H9 (cell line): ENCODE results near the gene KRT9. TPM values are rescaled to one million over a fixed set of nuclear protein-coding genes. Genes with fewer than 3 reads are reported as not detected.

Experiments used
- DNase-seq: peaks from one replicate; pipeline ENCODE4 v3.0.0-alpha.2; 2017
- H2AFZ ChIP-seq: one replicate; pipeline ENCODE4 v1.6.1; 2013; ENCODE audit warnings: mild to moderate bottlenecking, low read length, control low read depth, moderate library complexity
- H2AK5ac ChIP-seq: 2 replicates; pipeline ENCODE4 v1.6.1; 2013; ENCODE audit warnings: low read length, control low read depth, mixed read lengths; ENCODE audit not compliant: insufficient read length
- H2BK120ac ChIP-seq: one replicate; pipeline ENCODE4 v1.6.1; 2013; ENCODE audit warnings: low read depth, mild to moderate bottlenecking, low read length, control low read depth, inconsistent platforms; ENCODE audit not compliant: poor library complexity, severe bottlenecking
- H2BK12ac ChIP-seq: 2 replicates; pipeline ENCODE4 v1.6.1; 2013; ENCODE audit warnings: low read length, control low read depth, mixed read lengths, low read depth; ENCODE audit not compliant: insufficient read length
- H2BK15ac ChIP-seq: 2 replicates; pipeline ENCODE4 v1.6.1; 2013; ENCODE audit warnings: low read depth, low read length, control low read depth
- H2BK20ac ChIP-seq: one replicate; pipeline ENCODE4 v1.6.1; 2013; ENCODE audit warnings: low read depth, mild to moderate bottlenecking, low read length, control low read depth, inconsistent platforms; ENCODE audit not compliant: poor library complexity, severe bottlenecking
- H2BK5ac ChIP-seq: 2 replicates; pipeline ENCODE4 v1.6.1; 2013; ENCODE audit warnings: low read length, control low read depth, mixed read lengths; ENCODE audit not compliant: insufficient read length
- H3K14ac ChIP-seq: 2 replicates; pipeline ENCODE4 v1.6.1; 2013; ENCODE audit warnings: low read length, control low read depth; ENCODE audit not compliant: insufficient read depth
- H3K18ac ChIP-seq: 2 replicates; pipeline ENCODE4 v1.6.1; 2013; ENCODE audit warnings: low read depth, mild to moderate bottlenecking, mixed read lengths, low read length, control low read depth; ENCODE audit not compliant: insufficient read length
- H3K23ac ChIP-seq: 2 replicates; pipeline ENCODE4 v1.6.1; 2013; ENCODE audit warnings: low read length, control low read depth, mixed read lengths, low read depth; ENCODE audit not compliant: insufficient read length
- H3K23me2 ChIP-seq: 2 replicates; pipeline ENCODE4 v1.6.1; 2013; ENCODE audit warnings: low read depth, mild to moderate bottlenecking, mixed read lengths, low read length, control low read depth; ENCODE audit not compliant: insufficient read length, poor library complexity, severe bottlenecking
- H3K27ac ChIP-seq: 2 replicates; pipeline ENCODE4 v1.5.1; 2013; ENCODE audit warnings: low read length, control low read depth, mixed read lengths, low read depth; ENCODE audit not compliant: insufficient read length
- H3K27me3 ChIP-seq: 2 replicates; pipeline ENCODE4 v1.6.1; 2013; ENCODE audit warnings: low read length, control low read depth, inconsistent platforms; ENCODE audit not compliant: insufficient read depth
- H3K4ac ChIP-seq: 2 replicates; pipeline ENCODE4 v1.6.1; 2013; ENCODE audit warnings: low read depth, mild to moderate bottlenecking, control low read depth, inconsistent platforms, low read length, moderate library complexity
- H3K4me1 ChIP-seq: 2 replicates; pipeline ENCODE4 v1.6.1; 2013; ENCODE audit warnings: low read length, control low read depth, inconsistent platforms; ENCODE audit not compliant: insufficient read depth
- H3K4me2 ChIP-seq: 2 replicates; pipeline ENCODE4 v1.6.1; 2013; ENCODE audit warnings: low read length, control low read depth, mixed read lengths; ENCODE audit not compliant: insufficient read length, insufficient read depth
- H3K56ac ChIP-seq: 2 replicates; pipeline ENCODE4 v1.6.1; 2013; ENCODE audit warnings: low read depth, mild to moderate bottlenecking, mixed read lengths, low read length, control low read depth; ENCODE audit not compliant: insufficient read length
- H3K79me1 ChIP-seq: 2 replicates; pipeline ENCODE4 v1.6.1; 2013; ENCODE audit warnings: low read depth, mild to moderate bottlenecking, moderate library complexity, low read length, control low read depth, inconsistent platforms; ENCODE audit not compliant: insufficient read depth, poor library complexity, severe bottlenecking
- H3K79me2 ChIP-seq: 2 replicates; pipeline ENCODE4 v1.6.1; 2013; ENCODE audit warnings: low read length, control low read depth, inconsistent platforms; ENCODE audit not compliant: insufficient read depth
- H3K9ac ChIP-seq: 2 replicates; pipeline ENCODE4 v1.6.1; 2013; ENCODE audit warnings: low read length, control low read depth, mixed read lengths; ENCODE audit not compliant: insufficient read length; ENCODE audit errors: extremely low read depth
- H3K9me3 ChIP-seq: one replicate; pipeline ENCODE4 v1.6.1; 2013; ENCODE audit warnings: low read depth, low read length, inconsistent platforms; ENCODE audit not compliant: control insufficient read depth
- H3T11ph ChIP-seq: one replicate; pipeline ENCODE4 v1.6.1; 2013; ENCODE audit warnings: mild to moderate bottlenecking, low read length, control low read depth, inconsistent platforms
- H4K20me1 ChIP-seq: one replicate; pipeline ENCODE4 v1.6.1; 2013; ENCODE audit not compliant: control insufficient read depth, insufficient read length, insufficient read depth
- H4K5ac ChIP-seq: 2 replicates; pipeline ENCODE4 v1.6.1; 2013; ENCODE audit warnings: low read depth, mild to moderate bottlenecking, mixed read lengths, low read length, control low read depth; ENCODE audit not compliant: insufficient read length
- H4K8ac ChIP-seq: replicated peaks from 2 replicates; pipeline ENCODE4 v1.6.1; 2013; ENCODE audit warnings: low read length, control low read depth, mixed read lengths, low read depth; ENCODE audit not compliant: insufficient read length
- H4K91ac ChIP-seq: 2 replicates; pipeline ENCODE4 v1.6.1; 2013; ENCODE audit warnings: low read depth, mild to moderate bottlenecking, moderate library complexity, mixed read lengths, low read length, control low read depth; ENCODE audit not compliant: insufficient read length
- H3K27ac Mint-ChIP-seq, 3 experiments: 2 replicates in 2 of 3; 3 replicates in 1 of 3; pipeline ENCODE4 v1.8.0; 2020 to 2021; ENCODE audit warnings: mixed read lengths in 3 of 3, mild to moderate bottlenecking in 1 of 3, moderate library complexity in 1 of 3
- H3K27me3 Mint-ChIP-seq: 2 replicates; pipeline ENCODE4 v1.8.0; 2021; ENCODE audit warnings: low read depth, mild to moderate bottlenecking, moderate library complexity, mixed read lengths
- H3K36me3 Mint-ChIP-seq, 3 experiments: 2 replicates in 2 of 3; 3 replicates in 1 of 3; pipeline ENCODE4 v1.8.0; 2020 to 2021; ENCODE audit warnings: low read depth in 3 of 3, mixed read lengths in 3 of 3; ENCODE audit not compliant: insufficient read depth in 1 of 3
- H3K4me1 Mint-ChIP-seq, 2 experiments: 2 replicates each; pipeline ENCODE4 v1.8.0; 2020; ENCODE audit warnings: mixed read lengths in 2 of 2
- H3K4me3 Mint-ChIP-seq, 2 experiments: 2 replicates in 1 of 2; 3 replicates in 1 of 2; pipeline ENCODE4 v1.8.0; 2020 to 2021; ENCODE audit warnings: mild to moderate bottlenecking in 2 of 2, mixed read lengths in 2 of 2, moderate library complexity in 1 of 2
- H3K9me3 Mint-ChIP-seq, 2 experiments: 2 replicates in 1 of 2; 3 replicates in 1 of 2; pipeline ENCODE4 v1.8.0; 2020; ENCODE audit warnings: mild to moderate bottlenecking in 2 of 2, mixed read lengths in 2 of 2, moderate library complexity in 1 of 2
- CTCF ChIP-seq: fragments of 200-600 bp; sonication (generic); conservative IDR thresholded peaks from 3 replicates; pipeline ENCODE4 v1.8.0; 2021; ENCODE audit warnings: antibody characterized with exemption, mild to moderate bottlenecking
- WGBS: extraction: QIAGEN DNeasy Blood & Tissue Kit; methylation state at CpG from one replicate; pipeline ENCODE4 v1.1.7; 2013; ENCODE audit warnings: missing lambda C conversion rate, low lambda C conversion rate, mixed read lengths; ENCODE audit not compliant: insufficient read length; ENCODE audit errors: extremely low coverage; 5-methylcytosine and 5-hydroxymethylcytosine counted together
- total RNA-seq: library from RNA; stranded (reverse); gene quantifications from 2 replicates; pipeline ENCODE4 v1.2.1, GENCODE V29; 2021

KRT9 gene
- total RNA-seq, 1 experiment from 2014 or later, result not detected

- no peak overlapping the region; a peak in 1 of 5 replicates for H3K4me3 Mint-ChIP-seq
- no peak overlapping the region for H2BK5ac ChIP-seq
- H3K4ac ChIP-seq, result no peak overlapping the region
- H3K27ac Mint-ChIP-seq, result peak overlapping the region in 2 of 3 experiments; percentile 45 to 50; a peak in 3 of 7 replicates
- peaks cover 2% of the 10 kb centered on the region; the same call in 1 of the 2 replicates for H3K4me1 ChIP-seq
- H3K27me3 ChIP-seq, result no peaks in the 10 kb centered on the region
- no peaks in the 10 kb centered on the region for H3K9me3 ChIP-seq
- H2AFZ ChIP-seq, result no peak overlapping the region
- peak overlapping the region; percentile 50; the same call in 1 of the 2 replicates for H3K14ac ChIP-seq
- H3K56ac ChIP-seq, result no peak overlapping the region
- H3T11ph ChIP-seq, result no peak overlapping the region
- peaks cover 8% of the 10 kb centered on the region for H3K27me3 Mint-ChIP-seq
- H3K23ac ChIP-seq, result no peak overlapping the region
- no peak overlapping the region for H2BK20ac ChIP-seq
- no peak overlapping the region for H4K91ac ChIP-seq
- no peaks in the 10 kb centered on the region for H3K79me1 ChIP-seq
- H3K36me3 Mint-ChIP-seq, result no peaks in the 10 kb centered on the region
- H3K9me3 Mint-ChIP-seq, result peaks cover 0 to under 1% of the 10 kb centered on the region in 2 experiments; a peak in 2 of 5 replicates
- H4K8ac ChIP-seq, result no peak overlapping the region
- DNase-seq, result no peak
- WGBS, result no CpG with 5 or more reads among the region's 5 CpGs
- no peaks in the 10 kb centered on the region for H3K79me2 ChIP-seq
- H3K4me1 Mint-ChIP-seq, result peaks cover 49 to 62% of the 10 kb centered on the region in 2 experiments
- H3K4me2 ChIP-seq, result no peak overlapping the region
- TF ChIP-seq CTCF, result no peak
- no peak overlapping the region for H2BK120ac ChIP-seq
- H4K20me1 ChIP-seq, result no peaks in the 10 kb centered on the region
- no peak overlapping the region for H3K18ac ChIP-seq
- no peaks in the 10 kb centered on the region for H3K23me2 ChIP-seq
- no peak overlapping the region for H2AK5ac ChIP-seq
- H2BK12ac ChIP-seq, result no peak overlapping the region
- no peak overlapping the region for H4K5ac ChIP-seq
- H3K9ac ChIP-seq, result no peak overlapping the region
- H2BK15ac ChIP-seq, result no peak overlapping the region
- no peak overlapping the region for H3K27ac ChIP-seq
These were observed 33.3 kb downstream of the KRT9 start for GRCh38 chr17:41538565-41538991.
